Skin epidermis (tissue), 12 donors: ENCODE measurements around the gene HARS2.
"Not testable (repeated sequence)": the region's sequence is repeated elsewhere in the genome, so short reads cannot be mapped to it uniquely, and the experiment has no call there.

ENCODE experiments used
- H3K27ac ChIP-seq, 21 experiments: fragments of 200-600 bp; sonication (generic) in 11 of 21; one replicate each; pipeline ENCODE4 v1.5.0; 2020; ENCODE audit warnings: mild to moderate bottlenecking in 3 of 21, inconsistent platforms in 2 of 21, moderate library complexity in 2 of 21
- H3K4me3 ChIP-seq, 7 experiments: fragments of 200-600 bp; sonication (generic) in 2 of 7; one replicate each; pipeline ENCODE4 v1.5.0; 2020; ENCODE audit warnings: inconsistent platforms in 2 of 7, mild to moderate bottlenecking in 2 of 7, moderate library complexity in 1 of 7

HARS2 gene

GRCh38 chr5:140694276-140694675 is 3.0 kb downstream of the HARS2 start:
- no peak overlapping the region for H3K4me3 ChIP-seq
- no peak overlapping the region for H3K27ac ChIP-seq

GRCh38 chr5:140696891-140697492 is 5.7 kb downstream of the HARS2 start:
- no peak overlapping the region for H3K27ac ChIP-seq
- no peak overlapping the region for H3K4me3 ChIP-seq

GRCh38 chr5:140700177-140701144 is 9.2 kb downstream of the HARS2 start, which contains the start of gene ZMAT2:
TSS of gene ZMAT2 (plus strand) at chr5:140700447. CDS start at chr5:140700461, 14 bp downstream.
- Histone ChIP-seq H3K4me3 (peak within 1 kb of the TSS; percentile 59 to 89 (median 73)), H3K27ac (peak within 1 kb of the TSS; percentile 39 to 85 (median 74))

GRCh38 chr5:140707812-140708211 is 16.6 kb downstream of the HARS2 start:
- Histone ChIP-seq H3K27ac (no peak overlapping the region), H3K4me3 (no peak overlapping the region)

GRCh38 chr5:140708787-140709186 is 17.5 kb downstream of the HARS2 start:
- H3K27ac ChIP-seq, H3K4me3 ChIP-seq: not testable (repeated sequence)

GRCh38 chr5:140710899-140711552 is 19.8 kb downstream of the HARS2 start:
- peak overlapping the region; percentile 49 to 80 (median 58) for H3K4me3 ChIP-seq
- H3K27ac ChIP-seq = peak overlapping the region; percentile 12 to 91 (median 83)

GRCh38 chr5:140711794-140712193 is 20.5 kb downstream of the HARS2 start:
- H3K27ac ChIP-seq = peak overlapping the region in 3 of 21 experiments; percentile 82 to 90 (median 83)
- H3K4me3 ChIP-seq = peak overlapping the region in 2 of 7 experiments; percentile 58 to 80

GRCh38 chr5:140713562-140714094 is 22.4 kb downstream of the HARS2 start:
- no peak overlapping the region for H3K27ac ChIP-seq
- H3K4me3 ChIP-seq = no peak overlapping the region

GRCh38 chr5:140716238-140716637 is 25.0 kb downstream of the HARS2 start:
- not testable (repeated sequence) for H3K27ac ChIP-seq, H3K4me3 ChIP-seq

GRCh38 chr5:140718266-140718592 is 27.0 kb downstream of the HARS2 start:
- no peak overlapping the region for H3K27ac ChIP-seq

GRCh38 chr5:140720738-140721137 is 29.5 kb downstream of the HARS2 start:
- H3K27ac ChIP-seq, H3K4me3 ChIP-seq: not testable (repeated sequence)

More at GRCh38 chr5:140718266-140718592, 27.0 kb downstream of the HARS2 start:
- H3K4me3 ChIP-seq = no peak overlapping the region

GRCh38 chr5:140721395-140721794 is 30.1 kb downstream of the HARS2 start:
- not testable (repeated sequence) for H3K4me3 ChIP-seq, H3K27ac ChIP-seq

GRCh38 chr5:140725799-140726471 is 34.7 kb downstream of the HARS2 start:
- Histone ChIP-seq H3K27ac (no peak overlapping the region), H3K4me3 (peak overlapping the region in 1 of 7 experiments; percentile 2)

GRCh38 chr5:140733098-140733497 is 41.8 kb downstream of the HARS2 start:
- H3K4me3 ChIP-seq = no peak overlapping the region
- no peak overlapping the region for H3K27ac ChIP-seq

- no peak overlapping the region for H3K27ac ChIP-seq
- H3K4me3 ChIP-seq = no peak overlapping the region
Measured at GRCh38 chr5:140734354-140734753, 43.1 kb downstream of the HARS2 start.

GRCh38 chr5:140737486-140737885 is 46.2 kb downstream of the HARS2 start:
- no peak overlapping the region for H3K4me3 ChIP-seq

GRCh38 chr5:140741967-140742366 is 50.7 kb downstream of the HARS2 start:
- Histone ChIP-seq H3K27ac (no peak overlapping the region), H3K4me3 (no peak overlapping the region)

More at GRCh38 chr5:140737486-140737885, 46.2 kb downstream of the HARS2 start:
- no peak overlapping the region for H3K27ac ChIP-seq
